ENCODE data around the gene TBXT. TPM values are rescaled to one million over a fixed set of nuclear protein-coding genes. Genes with fewer than 3 reads are reported as not detected.
"Not testable (repeated sequence)": the region's sequence is repeated elsewhere in the genome, so short reads cannot be mapped to it uniquely, and the experiment has no call there.

TBXT gene
- total and polyA plus RNA-seq, 3 donors from 2014 or later = 0.24 to 1.2 (median 0.26) TPM

DNA sequence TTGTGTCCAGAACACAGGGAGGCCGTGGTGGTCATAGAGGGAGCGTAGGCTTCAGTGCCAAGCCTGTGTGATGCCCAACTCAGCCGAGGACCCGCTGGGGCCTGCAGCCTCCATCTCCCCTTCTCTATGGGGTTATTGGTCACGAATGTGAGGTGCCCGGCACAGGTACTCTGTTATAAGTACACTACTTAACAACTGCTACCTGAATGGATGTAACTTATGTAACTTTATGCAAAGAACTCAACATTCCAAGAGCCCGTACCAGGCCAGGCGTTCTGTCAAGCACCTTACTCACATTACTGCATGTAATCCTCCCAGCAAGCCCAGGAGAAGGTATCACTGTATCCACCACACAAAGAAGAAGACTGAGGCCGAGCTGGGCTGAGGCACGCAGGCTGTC, 24.5 kb upstream of the TBXT start:
- DNase-seq = no peak
- Histone ChIP-seq H3K4me1 (no peaks in the 10 kb centered on the region), H3K27ac (no peak overlapping the region), H3K4me3 (no peak overlapping the region), H3K9me3 (no peaks in the 10 kb centered on the region), H3K36me3 (ENCODE audit: low read depth, missing control alignments) (no peaks in the 10 kb centered on the region), H3K27me3 (no peaks in the 10 kb centered on the region)
- TF ChIP-seq, protein P1, sequence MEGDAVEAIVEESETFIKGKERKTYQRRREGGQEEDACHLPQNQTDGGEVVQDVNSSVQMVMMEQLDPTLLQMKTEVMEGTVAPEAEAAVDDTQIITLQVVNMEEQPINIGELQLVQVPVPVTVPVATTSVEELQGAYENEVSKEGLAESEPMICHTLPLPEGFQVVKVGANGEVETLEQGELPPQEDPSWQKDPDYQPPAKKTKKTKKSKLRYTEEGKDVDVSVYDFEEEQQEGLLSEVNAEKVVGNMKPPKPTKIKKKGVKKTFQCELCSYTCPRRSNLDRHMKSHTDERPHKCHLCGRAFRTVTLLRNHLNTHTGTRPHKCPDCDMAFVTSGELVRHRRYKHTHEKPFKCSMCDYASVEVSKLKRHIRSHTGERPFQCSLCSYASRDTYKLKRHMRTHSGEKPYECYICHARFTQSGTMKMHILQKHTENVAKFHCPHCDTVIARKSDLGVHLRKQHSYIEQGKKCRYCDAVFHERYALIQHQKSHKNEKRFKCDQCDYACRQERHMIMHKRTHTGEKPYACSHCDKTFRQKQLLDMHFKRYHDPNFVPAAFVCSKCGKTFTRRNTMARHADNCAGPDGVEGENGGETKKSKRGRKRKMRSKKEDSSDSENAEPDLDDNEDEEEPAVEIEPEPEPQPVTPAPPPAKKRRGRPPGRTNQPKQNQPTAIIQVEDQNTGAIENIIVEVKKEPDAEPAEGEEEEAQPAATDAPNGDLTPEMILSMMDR (IDR thresholded peaks at IDR 0.05) = no peak
- no peak for TF ChIP-seq POLR2A (IDR thresholded peaks at IDR 0.05)
- 93 to 100% methylated on average over 3 to 10 of the region's 10 CpGs for WGBS, 2 donors
- intact Hi-C loops (cut with DNase I; ENCODE audit: low total_unique reads) = no loop called here

DNA sequence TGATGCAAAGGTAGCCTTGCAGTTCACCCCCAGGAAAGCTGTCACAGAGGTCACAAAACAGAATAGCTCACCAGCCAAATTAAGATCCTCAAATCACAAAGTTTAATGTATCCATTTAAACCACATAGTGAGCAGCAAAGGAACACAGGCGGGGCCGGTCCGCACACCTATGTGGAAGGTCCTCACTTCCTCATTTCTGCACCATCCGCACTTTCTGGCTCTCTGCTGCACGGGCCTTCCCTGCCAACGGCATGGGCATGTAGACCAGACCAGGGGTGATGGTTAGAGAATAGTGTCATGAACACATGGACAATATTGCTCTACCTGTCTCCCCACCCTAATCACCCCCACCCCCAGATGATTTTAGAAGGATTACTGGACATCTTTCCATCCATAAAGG, 12.1 kb upstream of the TBXT start:
- Histone ChIP-seq H3K9me3 (no peaks in the 10 kb centered on the region), H3K36me3 (ENCODE audit: low read depth, missing control alignments) (no peaks in the 10 kb centered on the region), H3K27me3 (no peaks in the 10 kb centered on the region), H3K4me1 (no peaks in the 10 kb centered on the region), H3K4me3 (no peak overlapping the region), H3K27ac (no peak overlapping the region)
- DNase-seq = no peak
- intact Hi-C loops (cut with DNase I; ENCODE audit: low total_unique reads) = no loop called here
- 84 to 85% methylated on average over 6 of the region's 6 CpGs for WGBS, 2 donors
- TF ChIP-seq POLR2A (IDR thresholded peaks at IDR 0.05) = no peak
- TF ChIP-seq, protein P1 (IDR thresholded peaks at IDR 0.05) = no peak

DNA sequence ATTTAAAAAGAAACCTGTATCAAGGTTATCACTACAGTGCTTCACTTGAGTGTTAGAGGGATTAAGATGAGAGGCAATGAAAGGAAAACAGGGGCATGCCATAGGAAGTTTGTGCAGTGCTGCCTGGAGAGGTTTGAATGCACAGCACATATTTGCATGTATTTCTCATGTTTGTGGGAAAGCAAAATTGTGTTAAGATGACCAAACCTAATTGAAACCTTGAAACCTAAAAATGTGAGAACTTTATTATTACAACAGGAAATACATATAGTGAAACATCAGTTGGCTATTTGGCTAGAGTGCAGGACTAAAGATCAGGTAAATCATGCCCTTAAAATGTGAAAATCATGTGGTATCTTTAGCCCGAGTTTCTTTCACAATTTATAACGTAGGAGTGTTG, 8.5 kb upstream of the TBXT start:
- Histone ChIP-seq H3K36me3 (ENCODE audit: low read depth, missing control alignments) (no peaks in the 10 kb centered on the region), H3K27me3 (no peaks in the 10 kb centered on the region), H3K27ac (no peak overlapping the region), H3K4me1 (no peaks in the 10 kb centered on the region), H3K4me3 (no peak overlapping the region), H3K9me3 (no peaks in the 10 kb centered on the region)
- DNase-seq = no peak
- intact Hi-C loops (cut with DNase I; ENCODE audit: low total_unique reads) = no loop called here
- no peak for TF ChIP-seq POLR2A (IDR thresholded peaks at IDR 0.05)
- TF ChIP-seq, protein P1 (IDR thresholded peaks at IDR 0.05) = no peak
- 60 to 72% methylated on average over 2 of the region's 2 CpGs for WGBS, 2 donors

DNA sequence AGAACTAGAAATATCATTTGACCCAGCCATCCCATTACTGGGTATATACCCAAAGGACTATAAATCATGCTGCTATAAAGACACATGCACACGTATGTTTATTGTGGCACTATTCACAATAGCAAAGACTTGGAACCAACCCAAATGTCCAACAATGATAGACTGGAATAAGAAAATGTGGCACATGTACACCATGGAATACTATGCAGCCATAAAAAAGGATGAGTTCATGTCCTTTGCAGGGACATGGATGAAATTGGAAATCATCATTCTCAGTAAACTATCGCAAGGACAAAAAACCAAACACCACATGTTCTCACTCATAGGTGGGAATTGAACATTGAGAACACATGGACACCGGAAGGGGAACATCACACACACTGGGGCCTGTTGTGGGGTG, 7.4 kb upstream of the TBXT start:
- intact Hi-C loops (cut with DNase I; ENCODE audit: low total_unique reads); H3K27ac ChIP-seq; DNase-seq; H3K9me3 ChIP-seq; H3K27me3 ChIP-seq; H3K36me3 ChIP-seq (ENCODE audit: low read depth, missing control alignments); H3K4me1 ChIP-seq; H3K4me3 ChIP-seq: not testable (repeated sequence)
- WGBS, 2 donors = 93% methylated on average over 3 of the region's 3 CpGs

DNA sequence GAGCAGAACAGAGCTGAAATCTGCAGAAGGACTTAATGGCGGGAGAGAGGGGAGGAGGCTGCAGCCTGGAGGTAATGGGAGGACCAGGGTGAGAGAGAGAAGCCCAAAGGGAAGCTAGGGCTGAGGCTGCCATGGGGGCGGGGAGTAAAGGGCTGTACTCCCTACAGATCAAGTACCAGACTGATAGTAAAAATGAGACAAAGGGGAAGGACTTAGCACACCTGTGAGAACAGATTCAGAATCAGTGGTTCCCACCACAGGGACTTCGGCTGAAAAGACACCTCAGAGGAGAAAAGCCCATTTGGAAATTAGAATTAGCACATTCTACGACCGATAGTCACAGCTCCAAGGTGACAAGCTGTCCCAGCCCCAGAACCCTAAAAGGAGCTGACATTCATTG, 6.4 kb upstream of the TBXT start:
- H3K9me3 ChIP-seq = no peaks in the 10 kb centered on the region
- H3K27ac ChIP-seq = no peak overlapping the region
- DNase-seq = no peak
- WGBS, 2 donors = 25 to 48% methylated on average over 5 of the region's 5 CpGs
- no peaks in the 10 kb centered on the region for H3K27me3 ChIP-seq
- TF ChIP-seq, protein P1 (IDR thresholded peaks at IDR 0.05) = no peak
- no peak for TF ChIP-seq POLR2A (IDR thresholded peaks at IDR 0.05)
- intact Hi-C loops (cut with DNase I; ENCODE audit: low total_unique reads) = no loop called here
- H3K4me1 ChIP-seq = no peaks in the 10 kb centered on the region
- no peak overlapping the region for H3K4me3 ChIP-seq
- no peaks in the 10 kb centered on the region for H3K36me3 ChIP-seq (ENCODE audit: low read depth, missing control alignments)

Data from testis (tissue), 3 donors.